ENCODE measurements around the gene G6PD.
"Not testable (repeated sequence)": the region's sequence is repeated elsewhere in the genome, so short reads cannot be mapped to it uniquely, and the experiment has no call there.

The G6PD gene

GRCh38 chrX:154515090-154515965, 31.3 kb downstream of the G6PD start:
- no peak for DNase-seq (ENCODE audit: low spot score)

GRCh38 chrX:154513716-154514115, 32.9 kb downstream of the G6PD start:
- no peak for DNase-seq (ENCODE audit: low spot score)

GRCh38 chrX:154512879-154513553, 33.6 kb downstream of the G6PD start:
- no peak for DNase-seq (ENCODE audit: low spot score)

DNA sequence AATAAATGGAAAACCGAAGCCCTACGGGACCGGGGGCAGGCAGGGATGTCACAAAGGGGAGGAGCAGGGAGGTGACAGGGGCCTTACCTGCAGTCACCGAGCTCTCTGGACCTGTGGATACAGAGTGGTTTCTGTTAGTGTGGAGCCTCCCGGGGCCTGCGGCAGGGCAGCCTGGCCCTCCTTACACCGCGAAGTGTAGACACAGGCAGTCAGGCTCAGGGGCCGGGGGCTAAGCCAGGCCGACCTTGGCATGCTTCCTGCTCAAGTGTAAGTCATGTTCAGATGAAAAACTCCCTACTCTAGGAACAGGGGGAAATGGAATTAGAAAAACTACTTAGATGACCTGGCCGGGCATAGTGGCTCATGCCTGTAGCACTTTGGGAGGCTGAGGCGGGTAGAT, 34.9 kb downstream of the G6PD start:
- no peak for DNase-seq (ENCODE audit: low spot score)

- DNase-seq (ENCODE audit: low spot score) = no peak
Measured at GRCh38 chrX:154509455-154509854, 37.2 kb downstream of the G6PD start.

GRCh38 chrX:154508384-154508745, 38.3 kb downstream of the G6PD start:
- no peak for DNase-seq (ENCODE audit: low spot score)

GRCh38 chrX:154507673-154508383, 38.8 kb downstream of the G6PD start:
- DNase-seq (ENCODE audit: low spot score) = no peak

GRCh38 chrX:154506483-154507332, 39.9 kb downstream of the G6PD start:
- no peak for DNase-seq (ENCODE audit: low spot score)

DNA sequence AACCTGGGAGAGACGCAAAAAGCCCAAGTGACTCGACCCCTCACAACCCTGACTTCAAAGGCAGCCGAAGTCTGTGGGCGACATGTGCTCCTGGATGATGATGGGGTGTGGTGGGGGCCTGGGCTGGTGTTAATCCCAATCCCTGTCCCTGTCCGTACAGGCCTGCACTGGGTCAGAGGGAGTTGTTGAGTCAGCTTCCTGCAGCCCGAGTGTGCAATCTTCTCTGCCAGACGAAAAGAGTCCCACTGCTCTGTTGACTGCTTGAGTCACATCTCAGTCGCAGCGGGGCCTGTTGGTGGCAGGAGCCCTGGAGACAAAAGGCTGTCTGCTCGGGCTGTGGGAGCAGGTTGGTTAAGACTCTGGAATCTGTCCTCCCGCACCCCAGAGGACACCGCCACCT, 40.9 kb downstream of the G6PD start:
- DNase-seq (ENCODE audit: low spot score) = no peak

GRCh38 chrX:154502989-154503388, 43.7 kb downstream of the G6PD start:
- DNase-seq (ENCODE audit: low spot score) = no peak

GRCh38 chrX:154502098-154502497, 44.5 kb downstream of the G6PD start:
- DNase-seq (ENCODE audit: low spot score) = no peak

DNA sequence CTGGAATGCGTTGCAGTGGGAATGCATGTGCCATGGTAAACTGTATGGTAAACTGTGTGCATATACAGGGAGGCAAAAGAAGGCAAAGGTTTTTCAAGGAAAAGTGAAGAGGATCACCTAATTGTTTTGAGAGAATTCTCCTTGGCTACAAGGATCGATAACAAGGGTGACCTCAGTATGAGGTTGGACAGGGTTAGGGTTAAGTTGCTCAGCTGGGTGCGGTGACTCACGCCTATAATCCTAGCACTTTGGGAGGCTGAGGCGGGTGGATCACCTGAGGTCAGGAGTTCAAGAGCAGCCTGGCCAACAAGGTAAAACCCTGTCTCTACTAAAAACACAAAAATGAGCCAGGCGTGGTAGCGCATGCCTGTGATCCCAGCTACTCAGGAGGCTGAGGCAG, 45.2 kb downstream of the G6PD start:
- not testable (repeated sequence) for DNase-seq (ENCODE audit: low spot score)

DNA sequence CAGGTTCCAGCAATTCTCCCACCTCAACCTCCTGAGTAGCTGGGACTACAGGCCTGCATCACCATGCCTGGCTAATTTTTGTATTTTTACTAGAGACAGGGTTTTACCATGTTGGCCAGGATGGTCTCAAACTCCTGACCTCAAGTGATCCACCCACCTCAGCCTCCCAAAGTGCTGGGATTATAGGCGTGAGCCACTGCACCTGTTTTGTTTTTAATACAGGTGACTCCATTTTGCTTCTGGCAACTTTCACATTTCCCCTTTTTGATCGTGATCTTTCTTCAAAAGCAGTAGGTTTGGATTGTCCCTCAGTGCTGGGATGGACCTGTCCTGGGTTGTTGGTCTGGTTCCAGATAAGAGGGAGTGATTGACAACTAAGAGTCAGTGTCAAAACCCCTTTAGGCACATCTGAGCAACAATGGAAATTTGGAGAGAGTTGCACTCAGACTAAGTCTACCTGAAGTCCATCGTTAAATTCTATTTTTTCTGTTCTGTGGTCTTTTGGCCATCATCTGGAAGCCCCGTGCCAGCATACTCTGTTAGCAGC, 50.0 kb downstream of the G6PD start:
- DNase-seq (ENCODE audit: low spot score) = not testable (repeated sequence)

DNA sequence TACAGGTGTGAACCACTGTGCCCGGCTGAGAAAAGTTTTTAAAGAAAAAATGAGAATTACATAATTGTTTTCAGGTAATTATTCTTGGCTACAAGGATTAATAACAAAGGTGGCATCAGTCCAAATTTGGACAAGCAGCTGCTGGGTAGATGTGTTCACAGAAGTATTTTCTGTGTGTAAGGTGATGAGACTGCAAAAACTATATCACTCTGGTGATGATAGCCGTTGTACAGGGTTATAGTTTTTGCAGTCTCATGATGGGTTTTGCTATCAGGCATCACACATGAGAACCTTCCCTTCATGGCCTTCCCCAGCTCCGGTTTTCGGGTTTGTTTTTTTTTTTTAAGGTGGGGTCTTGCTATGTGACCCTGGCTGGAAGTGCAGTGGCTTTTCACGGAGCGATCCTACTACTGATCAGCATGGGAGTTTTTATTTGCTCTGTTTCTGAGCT, 51.1 kb downstream of the G6PD start:
- DNase-seq (ENCODE audit: low spot score) = no peak

DNA sequence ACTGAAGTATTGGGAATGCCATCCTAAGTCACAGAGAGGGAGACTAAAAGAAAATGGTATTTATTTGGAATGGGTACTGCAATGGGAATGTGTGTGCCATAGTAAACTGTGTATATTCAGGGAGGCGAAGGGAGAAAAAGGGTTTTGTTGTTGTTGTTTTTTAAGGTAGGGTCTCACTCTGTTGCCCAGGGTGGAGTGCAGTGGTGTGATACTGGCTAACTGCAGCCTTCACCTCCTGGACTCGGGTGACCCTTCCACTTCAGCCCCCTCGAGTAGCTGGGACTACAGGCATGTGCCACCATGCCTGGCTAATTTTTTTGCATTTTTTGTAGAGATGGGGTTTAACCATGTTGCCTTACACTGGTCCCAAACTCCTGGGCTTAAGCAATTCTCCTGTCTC, 51.9 kb downstream of the G6PD start:
- no peak for DNase-seq (ENCODE audit: low spot score)

GRCh38 chrX:154490414-154491083, 56.1 kb downstream of the G6PD start, which contains the start of gene SLC10A3:
TSS of gene SLC10A3 (minus strand) at chrX:154490629. CDS start at chrX:154488940, 1,689 bp downstream.
- peak; percentile 93 for DNase-seq (ENCODE audit: low spot score)

GRCh38 chrX:154490021-154490413, 56.6 kb downstream of the G6PD start:
- DNase-seq (ENCODE audit: low spot score) = peak; percentile 68

GRCh38 chrX:154489182-154489581, 57.5 kb downstream of the G6PD start:
- no peak for DNase-seq (ENCODE audit: low spot score)

- DNase-seq (ENCODE audit: low spot score) = no peak
Measured at GRCh38 chrX:154488336-154489075, 58.1 kb downstream of the G6PD start.
